GM04503 (cell line): Measurements from ENCODE around the gene ATP8A2.
"Not testable (repeated sequence)": the region's sequence is repeated elsewhere in the genome, so short reads cannot be mapped to it uniquely, and the experiment has no call there.

Experiments used
- DNase-seq: peaks from one replicate; pipeline ENCODE4 v3.0.0-alpha.2; 2012; ENCODE audit warnings: low read depth

ATP8A2 gene

GRCh38 chr13:25371875-25372283 lies at the start of gene ATP8A2:
Gene ATP8A2, plus strand, starts transcription at chr13:25371974. Its CDS starts 239 bp downstream, at chr13:25372213.
- no peak for DNase-seq

DNA sequence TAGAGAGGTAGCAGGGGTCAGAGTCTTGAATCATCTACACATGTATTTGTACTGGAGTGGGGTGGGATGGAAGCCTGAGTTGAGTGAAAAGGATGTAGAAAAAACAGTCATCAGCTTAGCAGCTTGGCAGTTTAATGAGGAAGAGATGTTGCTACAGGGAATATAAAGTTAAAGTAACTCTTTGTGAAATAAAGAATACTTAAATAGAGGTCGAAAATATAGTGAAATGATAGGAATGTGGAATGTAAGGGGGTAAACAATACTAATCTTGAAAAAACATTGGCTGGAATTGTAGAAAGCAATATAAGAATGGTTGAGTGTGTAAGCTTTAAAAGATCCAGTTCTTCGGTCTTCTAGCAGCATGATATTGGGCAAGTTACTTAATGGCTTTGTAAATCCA lies 47.7 kb upstream of the ATP8A2 start:
- no peak for DNase-seq

- no peak for DNase-seq
Observed at GRCh38 chr13:25329706-25330105, 42.1 kb upstream of the ATP8A2 start.

- DNase-seq = no peak
Observed at GRCh38 chr13:25330541-25330940, 41.2 kb upstream of the ATP8A2 start.

DNA sequence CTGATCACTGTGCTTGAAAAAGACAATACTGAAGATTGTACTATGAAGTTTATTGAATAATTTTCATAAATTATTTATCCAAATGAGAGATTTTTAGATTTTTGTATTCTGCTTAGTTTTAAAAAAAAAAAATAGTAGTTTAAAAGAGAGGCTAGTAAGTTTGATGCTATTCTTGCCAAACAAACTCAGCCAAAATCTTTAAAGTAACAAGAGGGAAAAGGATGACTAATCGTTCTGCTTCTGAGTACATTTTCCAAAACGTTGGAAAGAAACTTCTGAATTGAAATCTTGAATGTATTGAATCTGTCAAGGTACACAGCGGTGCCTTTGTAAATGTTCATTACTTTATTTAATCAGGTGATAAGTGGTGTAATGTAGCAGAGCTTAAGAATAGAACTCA lies 35.9 kb upstream of the ATP8A2 start:
- DNase-seq = no peak

DNA sequence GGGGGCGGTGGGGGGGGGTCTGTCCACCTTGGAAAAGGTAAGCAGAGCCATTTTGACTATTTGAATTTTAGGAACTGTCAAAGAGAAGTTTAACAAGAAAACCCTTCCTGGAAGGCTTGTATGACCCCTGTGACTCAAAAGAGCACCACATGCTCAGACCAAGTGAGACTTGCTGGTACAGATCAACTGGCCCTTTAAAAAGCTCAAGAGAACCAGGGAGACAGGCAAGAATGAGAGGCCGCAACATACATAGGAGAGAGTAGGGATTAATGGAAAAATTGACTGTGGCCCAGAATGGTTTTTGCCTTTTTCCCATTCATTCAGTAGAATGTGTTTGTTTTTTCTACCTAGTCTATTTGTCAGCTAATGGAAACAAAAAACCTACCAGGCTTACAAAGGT lies 26.2 kb upstream of the ATP8A2 start:
- DNase-seq = no peak

DNA sequence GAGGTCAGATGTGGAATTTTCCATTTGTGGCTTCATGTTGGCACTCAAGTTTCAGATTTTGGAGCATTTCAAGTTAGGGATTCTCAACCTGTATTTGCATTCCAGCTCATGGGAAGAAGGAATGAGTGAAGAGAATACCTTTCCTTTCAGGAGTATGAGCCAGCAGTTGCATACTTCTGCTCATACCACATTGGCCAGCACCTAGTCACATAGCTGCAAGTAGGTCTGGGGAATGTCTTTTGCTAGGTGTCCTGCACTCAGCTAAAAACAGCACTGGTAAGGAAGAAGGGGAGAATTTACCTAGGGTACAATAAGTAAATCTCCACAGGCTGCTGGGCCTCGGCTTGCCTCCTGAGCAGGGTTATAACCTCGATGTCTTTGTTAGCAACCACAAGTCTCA lies 24.6 kb upstream of the ATP8A2 start:
- DNase-seq = no peak

DNA sequence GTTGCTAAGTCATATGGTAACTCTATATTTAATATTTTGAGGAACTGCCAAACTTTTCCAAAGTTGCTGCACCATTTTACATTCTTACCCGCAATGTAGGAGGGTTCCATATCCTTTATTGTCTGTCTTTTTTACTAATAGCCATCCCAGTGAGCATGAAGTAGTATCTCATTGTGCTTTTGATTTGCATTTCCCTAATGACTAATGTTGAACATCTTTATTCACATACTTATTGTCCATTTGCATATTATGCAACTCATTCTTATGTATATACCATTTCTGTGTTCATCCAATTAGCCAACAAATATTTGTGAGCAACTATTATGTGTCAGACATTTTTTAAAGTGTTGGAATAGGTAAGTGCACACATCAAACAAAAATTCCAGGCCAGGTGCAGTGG lies 20.4 kb upstream of the ATP8A2 start:
- no peak for DNase-seq

GRCh38 chr13:25352230-25352629 lies 19.5 kb upstream of the ATP8A2 start:
- DNase-seq = no peak

- no peak for DNase-seq
Observed at GRCh38 chr13:25352806-25353205, 19.0 kb upstream of the ATP8A2 start.

DNA sequence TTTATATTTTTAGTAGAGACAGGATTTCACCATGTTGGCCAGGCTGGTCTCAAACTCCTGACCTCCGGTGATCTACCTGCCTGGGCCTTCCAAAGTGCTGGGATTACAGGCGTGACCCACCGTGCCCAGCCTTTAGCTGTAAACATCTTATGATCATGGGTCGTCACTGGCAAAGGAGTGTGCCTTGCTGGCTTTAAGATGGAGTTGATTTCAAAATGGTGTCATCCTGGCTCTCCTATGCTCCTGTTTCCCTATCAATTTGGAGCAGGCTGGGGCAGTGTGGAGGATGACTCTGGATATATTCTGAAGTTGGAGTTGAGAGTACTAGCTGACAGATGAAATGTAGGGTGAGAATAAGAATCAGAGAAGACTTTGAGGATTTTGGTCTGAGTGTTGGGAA lies 18.4 kb upstream of the ATP8A2 start:
- DNase-seq = no peak

- DNase-seq = no peak
Observed at GRCh38 chr13:25354377-25354776, 17.4 kb upstream of the ATP8A2 start.

GRCh38 chr13:25360443-25360842 lies 11.3 kb upstream of the ATP8A2 start:
- not testable (repeated sequence) for DNase-seq

GRCh38 chr13:25365720-25366235 lies 6.0 kb upstream of the ATP8A2 start:
- DNase-seq = no peak

- DNase-seq = no peak
Observed at GRCh38 chr13:25371158-25371874, 458 bp upstream of the ATP8A2 start.

DNA sequence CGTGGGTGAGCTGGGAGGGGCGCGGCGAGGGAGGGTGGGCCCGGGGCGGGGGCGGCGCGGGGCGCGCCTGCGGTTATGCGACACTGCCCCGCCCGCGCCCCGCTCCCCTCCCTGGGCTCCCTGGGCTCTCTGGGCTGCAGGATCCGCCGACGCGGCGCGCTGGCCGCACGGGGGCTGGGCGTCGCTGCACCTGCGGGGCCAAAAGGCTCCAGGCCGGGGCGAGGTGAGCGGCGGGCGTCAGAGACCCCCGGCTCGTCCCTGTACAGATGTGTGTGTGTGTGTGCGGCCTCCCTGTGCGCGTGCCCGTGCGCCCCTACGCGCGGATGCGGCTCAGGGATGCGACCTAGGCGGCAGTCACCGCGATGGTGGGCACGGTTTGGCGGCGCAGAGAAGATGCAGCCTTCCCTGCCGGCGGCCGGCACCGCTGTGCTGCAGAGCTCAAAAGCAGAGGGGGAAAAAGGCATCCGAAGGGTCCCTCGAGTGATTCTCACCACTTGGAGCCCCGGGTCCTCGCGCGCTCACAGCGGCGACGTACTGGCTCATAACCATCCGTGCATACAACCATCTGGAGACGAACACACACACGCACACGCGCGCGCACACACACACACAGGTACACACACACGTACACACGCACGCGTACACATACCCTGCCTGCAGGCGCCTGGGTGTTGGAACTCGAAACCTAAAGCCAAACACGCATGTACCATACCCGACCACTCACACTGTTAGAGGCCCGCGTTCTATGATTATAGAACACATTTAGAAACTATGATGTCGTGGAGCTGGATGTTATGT lies 709 bp downstream of the ATP8A2 start:
- DNase-seq = no peak

DNA sequence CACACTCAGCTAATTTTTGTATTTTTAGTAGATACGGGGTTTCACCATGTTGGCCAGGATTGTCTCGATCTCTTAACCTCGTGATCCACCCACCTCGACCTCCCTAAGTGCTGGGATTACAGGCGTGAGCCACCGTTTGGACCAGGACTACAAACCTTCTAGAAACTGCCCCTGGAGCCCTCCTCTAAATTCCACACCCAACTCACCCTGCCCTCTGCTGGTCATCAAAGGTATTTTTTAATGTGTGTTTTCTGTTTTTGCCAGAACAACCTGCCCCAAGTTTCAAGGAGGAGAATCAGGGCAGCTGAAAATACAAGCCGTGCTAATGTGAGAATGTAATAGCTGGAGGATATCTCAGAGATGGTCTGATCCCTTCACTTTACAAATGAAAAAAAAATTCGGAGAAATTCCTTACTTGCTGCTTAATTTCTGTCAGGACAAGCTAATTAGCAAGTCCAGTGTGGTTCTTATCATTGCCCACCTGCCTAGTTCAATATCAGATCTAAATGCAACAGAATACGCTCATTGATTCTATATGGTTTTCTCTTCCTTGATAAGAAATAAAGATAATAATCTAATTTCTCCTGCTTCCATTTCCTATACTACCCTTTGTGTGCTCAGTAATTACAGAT lies 4.1 kb downstream of the ATP8A2 start:
- no peak for DNase-seq

- DNase-seq = no peak
Observed at GRCh38 chr13:25377244-25377962, 5.6 kb downstream of the ATP8A2 start.

- no peak for DNase-seq
Observed at GRCh38 chr13:25378528-25378927, 6.8 kb downstream of the ATP8A2 start.

DNA sequence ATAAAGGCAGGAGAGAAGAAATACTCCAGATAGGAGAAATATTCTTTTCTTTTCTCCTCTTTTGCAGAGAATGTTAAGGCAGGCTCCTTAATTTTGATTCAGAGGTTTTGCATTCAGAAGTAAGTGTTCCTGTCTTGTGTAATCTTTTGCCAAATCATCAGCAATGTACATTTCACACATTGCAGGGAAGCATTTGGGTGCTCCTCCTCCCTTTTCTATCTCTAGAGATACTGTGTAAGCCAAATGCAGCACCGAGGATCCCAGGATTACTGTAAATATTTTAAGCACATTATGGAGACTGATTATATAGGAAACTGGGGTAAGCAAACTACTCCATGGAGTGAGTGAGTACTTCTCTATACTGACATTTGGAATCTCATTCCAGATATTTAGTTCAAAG lies 7.2 kb downstream of the ATP8A2 start:
- DNase-seq = no peak

DNA sequence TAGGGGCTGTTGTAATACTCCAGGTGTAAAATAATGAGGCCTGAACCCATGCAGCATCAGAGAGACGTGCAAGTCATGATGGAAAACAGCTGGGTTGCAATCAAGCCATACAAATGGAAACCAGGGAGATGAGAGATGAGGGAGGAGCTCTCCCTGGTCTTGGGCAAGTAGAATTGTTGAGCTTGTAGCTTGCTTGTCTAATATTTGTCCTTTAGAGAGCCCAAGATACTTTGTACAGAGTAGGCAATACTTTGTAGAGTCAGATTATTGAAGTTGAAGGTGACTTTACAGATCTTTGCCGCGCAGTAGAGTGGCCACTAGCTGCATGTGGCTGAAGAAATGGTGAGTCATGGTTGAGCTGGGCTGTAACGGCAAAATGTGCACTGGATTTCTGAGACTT lies 8.3 kb downstream of the ATP8A2 start:
- DNase-seq = no peak

GRCh38 chr13:25380741-25381324 lies 9.1 kb downstream of the ATP8A2 start:
- DNase-seq = no peak
